Dermis lymphatic vessel endothelial cell (primary cell): Measurements from ENCODE around the gene RAP1GDS1. TPM values are rescaled to one million over a fixed set of nuclear protein-coding genes. Genes with fewer than 3 reads are reported as not detected.

ENCODE experiments used
- total RNA-seq: library from RNA; depleted of rRNA; stranded (reverse); fragments of >200 nt; gene quantifications from 2 replicates; pipeline ENCODE4 v1.2.1, GENCODE V29; 2014

RAP1GDS1 gene
- total RNA-seq: 58.2 and 71.9 TPM in 2 replicates

GRCh38 chr4:98260579-98261404, at the start of gene RAP1GDS1:
Gene RAP1GDS1 (plus strand): TSS chr4:98261384. CDS start chr4:98261566, 182 bp downstream.

Other genes starting within 250 kb of the RAP1GDS1 start
- gene STPG2, start 117.9 kb upstream of the RAP1GDS1 start, total RNA-seq: under 0.01 and 0.17 TPM in 2 replicates